ENCODE results near the gene ANKK1.

Gene ANKK1

GRCh38 chr11:113386866-113387265 lies 713 bp upstream of the ANKK1 start:
- TF ChIP-seq YY1 (IDR thresholded peaks at IDR 0.05; ENCODE audit: low read depth) (no peak), CREB1 (IDR thresholded peaks at IDR 0.05; ENCODE audit: low read depth) (no peak), ZBTB7A (IDR thresholded peaks at IDR 0.05; ENCODE audit: low read depth) (no peak), MAX (IDR thresholded peaks at IDR 0.05) (no peak), RAD21 (IDR thresholded peaks at IDR 0.05; ENCODE audit: low read depth) (no peak), FOXM1 (IDR thresholded peaks at IDR 0.05; ENCODE audit: borderline replicate concordance, low read depth) (no peak), REST (IDR thresholded peaks at IDR 0.05; ENCODE audit: low read depth) (no peak), EGR1 (IDR thresholded peaks at IDR 0.05) (no peak), TEAD4 (IDR thresholded peaks at IDR 0.05) (no peak), EP300 (IDR thresholded peaks at IDR 0.05; ENCODE audit: borderline replicate concordance) (no peak), TAF1 (IDR thresholded peaks at IDR 0.05; ENCODE audit: low read depth) (no peak), CEBPB (IDR thresholded peaks at IDR 0.05) (no peak), NFIC (IDR thresholded peaks at IDR 0.05) (no peak), USF1 (IDR thresholded peaks at IDR 0.05) (no peak), TCF12 (IDR thresholded peaks at IDR 0.05; ENCODE audit: low read depth) (no peak)

- no peak for TF ChIP-seq USF1 (IDR thresholded peaks at IDR 0.05)
- no peak for TF ChIP-seq FOXM1 (IDR thresholded peaks at IDR 0.05; ENCODE audit: borderline replicate concordance, low read depth)
- no peak for TF ChIP-seq NFIC (IDR thresholded peaks at IDR 0.05)
- no peak for TF ChIP-seq EGR1 (IDR thresholded peaks at IDR 0.05)
- TF ChIP-seq REST (IDR thresholded peaks at IDR 0.05; ENCODE audit: low read depth) = no peak
- no peak for TF ChIP-seq RAD21 (IDR thresholded peaks at IDR 0.05; ENCODE audit: low read depth)
- TF ChIP-seq MAX (IDR thresholded peaks at IDR 0.05) = no peak
- TF ChIP-seq YY1 (IDR thresholded peaks at IDR 0.05; ENCODE audit: low read depth) = no peak
- no peak for TF ChIP-seq ZBTB7A (IDR thresholded peaks at IDR 0.05; ENCODE audit: low read depth)
- no peak for TF ChIP-seq CEBPB (IDR thresholded peaks at IDR 0.05)
- TF ChIP-seq TCF12 (IDR thresholded peaks at IDR 0.05; ENCODE audit: low read depth) = no peak
- TF ChIP-seq TAF1 (IDR thresholded peaks at IDR 0.05; ENCODE audit: low read depth) = no peak
- TF ChIP-seq TEAD4 (IDR thresholded peaks at IDR 0.05) = no peak
- no peak for TF ChIP-seq CREB1 (IDR thresholded peaks at IDR 0.05; ENCODE audit: low read depth)
- no peak for TF ChIP-seq EP300 (IDR thresholded peaks at IDR 0.05; ENCODE audit: borderline replicate concordance)
Measured at GRCh38 chr11:113389272-113389671, 1.7 kb downstream of the ANKK1 start.

- TF ChIP-seq FOXM1 (IDR thresholded peaks at IDR 0.05; ENCODE audit: borderline replicate concordance, low read depth) (no peak), YY1 (IDR thresholded peaks at IDR 0.05; ENCODE audit: low read depth) (no peak), EP300 (IDR thresholded peaks at IDR 0.05; ENCODE audit: borderline replicate concordance) (no peak), TEAD4 (IDR thresholded peaks at IDR 0.05) (no peak), TAF1 (IDR thresholded peaks at IDR 0.05; ENCODE audit: low read depth) (no peak), RAD21 (IDR thresholded peaks at IDR 0.05; ENCODE audit: low read depth) (no peak), ZBTB7A (IDR thresholded peaks at IDR 0.05; ENCODE audit: low read depth) (no peak), CREB1 (IDR thresholded peaks at IDR 0.05; ENCODE audit: low read depth) (no peak), MAX (IDR thresholded peaks at IDR 0.05) (no peak), EGR1 (IDR thresholded peaks at IDR 0.05) (no peak), TCF12 (IDR thresholded peaks at IDR 0.05; ENCODE audit: low read depth) (no peak), CEBPB (IDR thresholded peaks at IDR 0.05) (no peak), REST (IDR thresholded peaks at IDR 0.05; ENCODE audit: low read depth) (no peak), NFIC (IDR thresholded peaks at IDR 0.05) (no peak), USF1 (IDR thresholded peaks at IDR 0.05) (no peak)
Measured at GRCh38 chr11:113392236-113392921, 4.8 kb downstream of the ANKK1 start.

Data from Ishikawa (cell line).